EH (cell line): ENCODE measurements around the gene RASEF.

Source experiments
- DNase-seq: peaks from one replicate; pipeline ENCODE4 v3.0.0-alpha.2; 2015; ENCODE audit warnings: low read depth

RASEF gene

GRCh38 chr9:83056911-83057310 lies 6.0 kb downstream of the RASEF start:
- no peak for DNase-seq

DNA sequence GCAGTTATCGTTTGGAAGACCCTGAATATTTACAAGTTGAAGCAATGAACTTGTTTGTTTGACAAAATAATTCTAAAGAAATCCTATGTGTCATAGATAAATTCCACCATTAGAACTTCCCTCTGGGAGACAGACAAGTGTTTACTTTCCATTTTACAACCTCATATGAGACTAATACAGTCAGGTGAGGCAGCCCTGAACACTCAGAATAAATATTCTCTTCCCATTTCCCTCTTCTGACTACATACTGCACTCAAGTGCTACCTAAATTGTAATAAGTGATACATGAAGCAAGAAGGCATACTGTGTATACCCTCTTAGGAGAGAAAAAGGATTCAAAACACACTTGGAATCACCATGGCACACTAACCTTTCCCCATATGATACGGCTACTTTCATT lies 6.8 kb downstream of the RASEF start:
- DNase-seq = no peak

- no peak for DNase-seq
These were observed 14.8 kb downstream of the RASEF start for GRCh38 chr9:83047839-83048775.

- peak; percentile 21 for DNase-seq
These were observed 19.3 kb downstream of the RASEF start for GRCh38 chr9:83043597-83043996.

DNA sequence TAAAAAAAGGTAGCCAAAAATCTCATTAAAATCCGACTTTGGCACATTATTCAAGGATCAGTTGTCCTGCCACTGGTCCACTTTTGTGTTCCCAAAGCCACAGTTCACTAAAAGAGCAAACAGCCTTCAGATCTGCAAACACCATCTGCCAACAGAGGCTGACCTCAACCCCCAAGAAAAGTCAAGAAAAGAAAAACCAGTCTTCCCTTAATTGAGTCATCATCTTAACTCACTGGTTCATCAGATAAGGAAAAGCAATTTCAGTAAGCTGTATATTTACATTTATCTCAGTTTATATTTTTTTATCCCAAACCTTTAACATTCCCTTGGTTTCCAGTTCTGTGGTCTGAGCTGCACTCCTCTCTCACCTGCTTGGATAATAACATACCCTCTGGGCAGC lies 21.2 kb downstream of the RASEF start:
- DNase-seq = peak; percentile 22

GRCh38 chr9:83039303-83039702 lies 23.6 kb downstream of the RASEF start:
- no peak for DNase-seq

GRCh38 chr9:83036043-83036442 lies 26.9 kb downstream of the RASEF start:
- no peak for DNase-seq

GRCh38 chr9:83035143-83035542 lies 27.8 kb downstream of the RASEF start:
- no peak for DNase-seq

DNA sequence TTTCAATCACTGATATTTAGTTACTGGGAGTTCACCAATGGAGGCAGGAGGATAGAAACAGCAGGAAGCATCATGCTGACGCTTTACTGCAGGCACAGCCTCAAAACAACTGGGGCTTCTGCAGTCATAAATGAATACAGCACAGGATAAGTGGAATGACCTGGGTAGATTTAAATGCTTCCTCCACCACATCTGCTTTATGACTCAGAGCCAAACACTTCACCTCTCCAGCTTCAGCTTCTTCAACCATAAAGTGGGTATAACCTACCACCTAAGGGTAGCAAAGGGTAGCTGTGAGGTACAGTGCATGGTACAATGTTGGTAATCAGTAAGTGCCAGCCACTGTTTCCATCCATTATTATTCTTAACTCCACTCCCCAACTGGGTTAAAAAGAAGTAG lies 28.4 kb downstream of the RASEF start:
- peak; percentile 16 for DNase-seq

- peak; percentile 36 for DNase-seq
These were observed 28.9 kb downstream of the RASEF start for GRCh38 chr9:83034026-83034425.

DNA sequence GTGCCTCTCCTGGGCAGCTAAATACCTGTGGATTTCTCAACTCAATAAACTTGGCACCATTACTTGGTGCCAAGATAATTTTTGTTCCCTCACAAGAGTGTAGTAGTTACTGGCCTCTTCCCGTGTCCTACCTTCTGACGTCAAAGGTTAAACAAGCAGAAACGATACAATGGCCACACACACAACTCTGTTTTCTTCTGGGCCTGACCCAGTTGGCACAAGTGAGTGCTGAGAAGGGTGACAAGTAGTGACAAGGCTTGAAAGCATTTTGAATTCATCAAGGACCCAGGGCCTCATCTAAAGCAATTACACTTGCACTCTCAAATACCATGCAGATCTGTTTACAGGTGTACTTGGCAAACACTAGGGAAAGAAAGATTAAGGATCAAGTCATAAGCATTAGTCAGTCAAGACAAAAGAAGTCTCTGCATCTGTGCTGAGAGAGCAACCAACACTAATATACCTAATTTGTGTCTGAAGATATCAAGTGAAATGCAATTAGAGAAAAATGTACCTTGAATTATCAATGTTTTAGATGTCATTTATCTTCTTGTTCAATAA lies 30.8 kb downstream of the RASEF start:
- DNase-seq = no peak

GRCh38 chr9:83030391-83031107 lies 32.4 kb downstream of the RASEF start:
- peak; percentile 53 for DNase-seq

DNA sequence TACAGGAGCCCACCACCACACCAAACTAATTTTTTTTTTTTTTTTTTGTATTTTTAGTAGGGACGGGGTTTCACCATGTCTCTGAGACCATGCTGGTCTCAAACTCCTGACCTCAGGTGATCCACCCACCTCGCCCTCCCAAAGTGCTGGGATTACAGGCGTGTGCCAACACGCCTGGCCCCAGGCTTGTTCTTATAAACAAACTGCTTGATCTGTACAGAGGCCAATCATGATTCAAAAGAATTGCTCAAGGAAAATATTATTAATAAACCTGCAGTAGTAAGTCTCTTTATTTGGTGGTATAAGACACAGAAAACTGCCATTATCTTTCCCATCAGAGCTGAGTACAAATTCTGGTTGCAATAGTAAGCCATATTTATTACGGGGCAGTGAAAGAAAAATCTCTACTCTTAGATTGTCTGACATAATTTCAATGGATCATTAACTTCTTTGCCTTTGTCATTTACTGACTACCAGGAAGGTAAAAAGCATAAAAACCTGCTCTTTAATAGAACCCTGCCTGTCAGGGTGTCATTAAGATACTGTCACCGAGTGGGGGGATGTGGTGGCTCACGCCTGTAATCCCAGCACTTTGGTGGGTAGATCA lies 33.3 kb downstream of the RASEF start:
- DNase-seq = no peak

GRCh38 chr9:83027153-83027891 lies 35.6 kb downstream of the RASEF start:
- peak; percentile 88 for DNase-seq

GRCh38 chr9:83024506-83025125 lies 38.3 kb downstream of the RASEF start:
- peak; percentile 29 for DNase-seq

DNA sequence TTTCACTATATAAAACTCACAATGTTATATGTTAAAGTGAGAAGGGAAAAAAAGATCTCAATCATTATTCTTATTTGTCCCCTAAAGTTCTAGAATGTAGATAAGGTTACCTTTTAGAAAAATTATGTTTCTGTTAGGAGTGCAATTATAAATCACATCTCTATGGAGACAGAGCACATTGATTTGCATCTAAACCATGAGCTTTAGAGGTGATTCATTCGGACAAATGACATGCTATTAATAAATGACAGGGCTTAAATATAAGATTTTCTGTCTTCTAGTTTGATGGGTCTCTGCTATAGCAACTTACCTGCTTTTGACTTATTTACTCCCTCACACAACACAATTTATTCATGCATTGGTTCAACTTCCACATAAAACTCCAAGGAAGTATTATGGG lies 39.8 kb downstream of the RASEF start:
- no peak for DNase-seq

DNA sequence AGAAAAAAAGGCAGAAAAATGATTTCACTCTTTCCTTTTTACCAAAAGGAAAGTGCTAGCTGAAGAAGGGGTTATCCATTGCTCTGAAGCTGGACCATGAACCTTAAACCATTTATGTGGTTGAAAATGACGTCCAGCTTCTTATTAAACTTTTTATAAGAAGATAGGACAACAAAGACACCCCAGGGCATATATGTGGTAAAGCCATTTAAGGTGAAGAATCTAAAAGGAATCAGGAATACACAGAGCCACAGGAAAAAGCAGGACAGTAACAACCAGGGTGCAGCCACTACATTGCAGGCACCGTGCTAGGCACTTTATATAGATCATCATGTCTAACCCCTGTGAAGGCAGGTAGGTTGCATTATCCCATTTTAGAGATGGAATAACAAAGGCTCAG lies 42.1 kb downstream of the RASEF start:
- peak; percentile 14 for DNase-seq

GRCh38 chr9:83020327-83020726 lies 42.6 kb downstream of the RASEF start:
- no peak for DNase-seq

DNA sequence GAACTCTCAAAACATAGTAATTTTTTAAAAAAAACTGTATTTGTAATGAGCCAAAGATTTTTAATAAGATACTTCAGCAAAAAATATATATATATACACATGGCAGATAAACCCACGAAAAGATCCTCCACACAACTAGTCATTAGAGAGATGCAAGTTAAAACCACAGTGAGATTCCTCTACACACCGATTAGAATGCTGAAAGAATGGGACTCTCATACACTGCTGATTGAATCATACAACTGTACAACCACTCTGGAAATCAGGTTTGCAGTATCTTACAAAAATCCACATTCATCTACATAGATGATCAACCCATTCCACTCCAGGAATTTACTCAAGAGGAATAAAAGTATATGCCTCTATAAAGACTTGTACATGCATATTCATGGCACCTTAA lies 43.7 kb downstream of the RASEF start:
- peak; percentile 11 for DNase-seq

DNA sequence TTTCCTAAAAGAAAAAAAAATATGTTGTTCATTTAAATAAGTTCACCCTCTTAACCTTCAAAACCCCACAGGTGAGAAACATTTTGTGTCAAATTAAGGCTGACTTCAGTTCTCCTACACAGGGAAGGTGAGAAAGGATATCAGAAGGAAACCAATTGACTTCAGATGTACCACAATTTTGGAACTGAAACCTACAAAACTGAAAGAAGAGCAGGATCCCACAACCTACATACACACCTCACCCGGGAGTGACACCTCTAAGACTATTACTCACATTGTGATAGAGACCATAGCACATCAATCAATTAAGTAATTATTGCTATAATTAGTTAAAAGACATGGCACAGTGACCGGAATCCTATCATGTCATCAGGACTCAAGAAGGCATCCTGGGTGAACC lies 47.0 kb downstream of the RASEF start:
- DNase-seq = no peak

DNA sequence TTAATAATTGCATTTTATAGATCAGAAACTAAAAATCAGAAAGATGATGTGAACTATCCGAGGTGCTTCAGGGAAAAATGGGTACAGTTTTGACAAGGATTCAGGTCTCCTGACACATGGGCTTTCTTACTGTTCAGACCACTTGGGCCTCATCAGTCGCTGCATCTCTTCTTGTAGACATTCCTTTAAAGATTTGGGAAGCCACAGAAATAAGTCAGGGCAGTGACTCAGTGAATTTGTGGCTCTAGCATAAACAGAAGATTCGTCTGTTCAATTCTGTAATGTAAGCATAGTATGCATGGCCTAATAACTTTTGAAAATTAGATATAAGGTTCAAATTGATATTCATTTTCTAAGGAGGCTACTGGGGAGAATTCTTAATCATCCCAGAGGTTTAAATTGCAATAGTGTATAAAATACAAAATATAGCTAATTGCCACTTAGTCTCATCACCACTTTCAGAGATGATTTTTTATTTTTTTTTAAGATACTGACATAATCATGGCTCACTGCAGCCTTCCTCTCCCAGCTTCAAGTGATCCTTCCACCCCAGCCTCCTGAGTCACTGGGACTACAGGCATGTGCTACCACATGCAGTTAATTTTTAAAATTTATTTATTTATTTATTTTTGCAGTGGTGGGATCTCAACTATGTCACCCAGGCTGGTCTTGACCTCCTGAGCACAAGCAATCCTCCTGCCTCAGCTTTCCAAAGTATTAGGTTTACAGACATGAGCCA lies 48.9 kb downstream of the RASEF start:
- peak; percentile 79 for DNase-seq
